HG03442 (cell line): ENCODE measurements around the gene TMEM214.

Experiments used
- ATAC-seq: cut with Tn5 transposase; IDR thresholded peaks from one replicate; pipeline ENCODE4 v1.9.1; 2021; ENCODE audit warnings: mild to moderate bottlenecking, moderate library complexity; ENCODE audit not compliant: unreplicated experiment

The TMEM214 gene, protein sequence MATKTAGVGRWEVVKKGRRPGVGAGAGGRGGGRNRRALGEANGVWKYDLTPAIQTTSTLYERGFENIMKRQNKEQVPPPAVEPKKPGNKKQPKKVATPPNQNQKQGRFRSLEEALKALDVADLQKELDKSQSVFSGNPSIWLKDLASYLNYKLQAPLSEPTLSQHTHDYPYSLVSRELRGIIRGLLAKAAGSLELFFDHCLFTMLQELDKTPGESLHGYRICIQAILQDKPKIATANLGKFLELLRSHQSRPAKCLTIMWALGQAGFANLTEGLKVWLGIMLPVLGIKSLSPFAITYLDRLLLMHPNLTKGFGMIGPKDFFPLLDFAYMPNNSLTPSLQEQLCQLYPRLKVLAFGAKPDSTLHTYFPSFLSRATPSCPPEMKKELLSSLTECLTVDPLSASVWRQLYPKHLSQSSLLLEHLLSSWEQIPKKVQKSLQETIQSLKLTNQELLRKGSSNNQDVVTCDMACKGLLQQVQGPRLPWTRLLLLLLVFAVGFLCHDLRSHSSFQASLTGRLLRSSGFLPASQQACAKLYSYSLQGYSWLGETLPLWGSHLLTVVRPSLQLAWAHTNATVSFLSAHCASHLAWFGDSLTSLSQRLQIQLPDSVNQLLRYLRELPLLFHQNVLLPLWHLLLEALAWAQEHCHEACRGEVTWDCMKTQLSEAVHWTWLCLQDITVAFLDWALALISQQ

DNA sequence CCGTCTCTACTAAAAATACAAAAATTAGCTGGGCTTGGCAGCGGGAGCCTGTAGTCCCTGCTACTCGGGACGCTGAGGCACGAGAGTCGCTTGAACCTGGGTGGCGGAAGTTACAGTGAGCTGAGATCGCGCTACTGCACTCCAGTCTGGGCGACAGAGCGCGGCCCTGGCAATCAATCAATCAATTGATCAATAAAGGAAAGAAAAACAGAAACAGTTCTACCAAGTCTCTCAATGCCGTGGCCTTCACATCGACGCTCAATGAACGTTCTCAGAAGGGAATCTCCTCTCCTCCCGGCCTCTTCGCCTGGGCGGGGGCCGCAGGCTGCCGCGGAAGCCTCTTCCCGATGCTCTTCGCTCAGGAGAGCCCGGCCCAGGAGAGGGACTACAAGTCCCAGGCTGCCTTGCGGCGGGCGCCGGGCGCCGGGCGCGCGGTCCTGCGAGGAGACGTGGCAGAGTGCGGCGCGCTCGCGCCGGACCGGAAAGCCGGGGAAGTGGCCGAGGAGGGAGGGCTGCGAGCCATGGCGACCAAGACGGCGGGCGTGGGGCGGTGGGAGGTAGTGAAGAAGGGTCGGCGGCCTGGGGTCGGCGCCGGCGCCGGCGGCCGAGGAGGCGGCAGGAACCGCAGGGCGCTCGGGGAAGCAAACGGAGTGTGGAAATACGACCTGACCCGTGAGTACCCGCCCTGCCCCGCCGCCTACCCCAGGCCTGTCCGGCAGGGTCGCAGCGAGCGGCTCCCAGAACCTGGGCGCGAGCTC, at the start of gene TMEM214:
TSS of gene TMEM214 (plus strand) at position 471 of the 758 bp plus-strand sequence. CDS start at position 522, 51 bp downstream.
- ATAC-seq, result peak; percentile 88

DNA sequence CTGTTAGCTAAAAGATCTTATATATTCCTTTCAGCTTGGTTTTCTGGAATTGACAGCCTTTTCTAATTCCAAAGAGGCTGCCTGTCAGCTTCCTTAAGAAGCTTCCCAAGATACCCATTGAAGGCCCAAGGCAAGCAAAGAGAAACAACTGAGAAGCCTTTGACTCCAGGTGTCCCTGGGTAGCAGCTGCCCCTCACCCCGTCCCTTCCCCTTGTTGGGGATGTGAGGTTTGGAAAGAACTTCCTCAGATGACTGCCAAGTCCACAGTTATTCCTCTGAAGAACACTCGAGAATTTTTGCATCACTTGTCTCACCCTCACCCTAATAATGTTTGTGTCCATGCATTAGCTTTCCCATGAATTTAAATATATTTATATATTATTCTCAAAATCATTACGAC, 49.0 kb upstream of the TMEM214 start:
- ATAC-seq, result no peak

DNA sequence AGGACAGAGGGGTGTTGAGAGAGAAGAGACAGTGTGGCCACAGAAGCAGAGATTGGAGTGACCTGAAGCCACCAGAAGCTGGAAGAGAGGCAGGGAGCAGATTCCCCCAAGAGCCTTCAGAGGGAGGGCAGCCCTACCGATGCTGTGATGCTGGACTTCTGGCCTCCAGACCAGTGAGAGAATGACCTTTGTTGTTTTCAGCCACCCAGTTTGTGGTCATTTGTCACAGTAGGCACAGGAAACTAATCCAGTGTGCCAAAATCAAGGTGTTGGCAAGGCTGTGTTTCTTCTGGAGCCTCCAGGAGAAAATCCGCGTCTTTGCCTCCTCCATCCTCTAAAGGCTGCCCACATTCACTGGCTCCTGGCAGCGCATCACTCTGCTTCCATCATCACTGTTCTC, 47.0 kb upstream of the TMEM214 start:
- no peak for ATAC-seq

DNA sequence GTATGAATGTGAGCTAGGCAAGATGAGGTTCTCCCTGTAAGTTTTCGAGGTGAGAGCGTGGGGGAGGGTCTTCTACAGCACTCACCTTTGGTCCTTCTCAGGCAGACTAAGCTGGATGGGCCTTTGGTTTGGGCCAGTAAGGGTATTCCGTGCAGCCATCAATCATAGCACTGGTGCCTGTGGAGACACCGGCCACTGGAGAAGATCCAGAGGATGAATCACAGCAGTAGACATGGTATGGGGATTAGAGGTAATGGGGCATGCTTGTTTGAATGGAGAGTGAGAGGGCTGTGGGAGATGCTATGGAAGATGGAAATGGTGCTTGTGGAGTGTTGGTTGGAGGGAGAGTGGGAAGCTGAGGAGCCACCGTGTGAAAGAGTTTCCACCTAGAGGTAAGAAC, 46.2 kb upstream of the TMEM214 start:
- ATAC-seq, result no peak

DNA sequence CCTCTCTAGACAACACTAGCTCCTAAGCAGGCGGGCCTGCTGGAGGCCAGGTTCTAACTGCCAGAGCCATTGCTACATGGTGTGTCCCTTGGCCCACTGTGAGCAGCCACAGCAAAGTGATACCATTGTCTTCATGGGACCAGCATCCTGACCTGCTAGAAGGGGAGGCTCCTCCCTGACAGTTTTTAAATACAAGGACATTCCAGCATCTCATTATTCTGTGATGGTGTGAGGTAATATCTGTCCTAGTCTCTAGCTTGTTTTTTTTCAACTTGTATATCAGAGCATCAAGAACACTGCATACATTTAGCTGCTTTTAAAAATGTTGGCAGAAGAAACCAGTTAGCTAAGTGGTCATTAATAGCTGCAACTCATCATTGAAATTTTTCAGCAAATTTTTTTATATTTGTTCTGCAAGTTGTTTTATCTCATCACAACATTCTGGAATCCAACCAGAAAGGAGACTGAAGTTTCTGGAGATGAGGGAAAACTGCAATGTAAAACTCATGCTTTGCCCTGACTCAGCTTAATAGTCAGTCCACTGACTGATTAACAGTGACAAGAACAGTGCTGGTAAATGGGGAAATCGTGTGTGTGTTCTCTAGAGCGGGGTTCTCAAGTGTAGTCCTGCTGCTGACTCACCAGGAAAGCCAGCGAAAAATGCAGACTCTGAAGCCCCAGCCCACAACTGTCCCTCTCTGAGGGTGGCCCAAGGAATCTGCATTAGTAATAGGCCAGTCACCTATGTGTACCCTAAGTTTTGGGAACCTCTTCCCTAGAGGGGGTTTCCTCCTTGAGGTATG, 44.5 kb upstream of the TMEM214 start:
- no peak for ATAC-seq

DNA sequence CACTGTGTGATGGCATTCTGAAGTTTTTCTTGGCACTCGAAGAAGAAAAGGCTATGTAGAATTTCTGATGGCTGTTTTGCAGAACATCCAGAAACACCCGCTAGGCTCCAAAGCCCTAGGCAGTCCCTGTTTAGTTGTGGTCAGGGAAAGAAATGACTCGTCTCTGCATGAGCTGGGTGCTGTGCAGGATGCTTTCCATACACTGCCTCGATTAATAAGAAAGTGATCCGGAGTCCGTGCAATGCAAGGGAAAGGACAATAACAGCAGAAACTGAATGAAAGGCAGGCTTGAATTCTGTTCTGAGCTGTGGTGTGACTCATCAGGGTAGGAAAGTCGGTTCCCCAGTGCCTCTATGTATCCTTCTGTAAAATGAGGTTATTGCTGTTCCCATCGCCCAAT, 43.6 kb upstream of the TMEM214 start:
- ATAC-seq, result no peak

DNA sequence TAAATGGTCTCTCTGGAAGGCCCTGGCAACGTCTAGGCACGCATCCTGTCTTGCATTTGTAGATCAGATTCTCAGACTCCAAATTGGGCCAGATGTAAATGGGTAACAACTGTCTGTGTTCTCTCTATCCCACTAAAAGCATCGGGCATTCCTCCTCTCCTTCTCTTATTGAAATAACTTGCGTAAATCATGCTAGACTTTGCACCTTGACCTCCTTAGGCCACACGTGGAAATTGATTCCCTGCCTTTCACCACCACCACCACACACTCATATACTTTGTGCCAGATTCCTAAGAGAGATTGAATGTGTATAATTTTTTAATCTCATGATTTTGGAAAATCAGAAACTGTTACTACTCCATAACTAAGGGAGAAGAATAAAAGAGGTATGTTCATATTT, 41.0 kb upstream of the TMEM214 start:
- no peak for ATAC-seq

DNA sequence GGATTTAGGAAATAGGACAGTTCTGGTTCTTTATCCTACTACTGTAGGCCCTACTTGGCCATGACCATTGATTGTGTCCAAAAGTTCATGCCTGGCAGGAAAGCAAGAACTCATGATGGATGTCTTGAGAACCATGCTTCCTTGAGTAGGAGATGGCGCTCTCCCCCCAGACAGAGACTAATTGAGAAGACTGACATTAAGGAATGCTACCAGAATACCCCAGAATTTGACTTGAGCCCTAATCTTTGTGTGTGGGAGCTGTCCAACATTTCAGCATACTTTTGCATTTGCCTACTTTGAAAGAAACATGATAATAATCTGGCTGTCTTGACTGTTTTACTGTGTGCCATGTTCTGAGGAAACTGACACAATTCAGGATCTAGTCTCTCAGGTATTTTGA, 39.0 kb upstream of the TMEM214 start:
- no peak for ATAC-seq

DNA sequence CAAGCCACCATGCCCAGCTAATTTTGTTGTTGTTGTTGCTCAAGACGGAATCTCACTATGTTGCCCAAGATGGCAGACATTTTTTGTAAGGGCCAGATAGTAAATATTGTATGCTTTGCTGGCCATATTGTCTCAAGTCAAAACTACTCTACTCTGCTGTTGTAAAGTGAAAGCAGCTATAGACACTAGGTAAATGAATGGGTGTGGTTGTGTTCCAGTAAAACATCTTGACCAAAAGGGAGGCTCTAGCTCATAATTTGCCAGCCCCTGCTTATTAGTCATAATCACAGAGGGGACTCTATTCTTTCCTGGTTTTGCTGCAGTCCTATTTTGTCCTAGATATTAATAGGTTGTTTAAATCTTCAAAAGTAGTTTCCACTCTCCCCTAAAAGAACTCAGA, 37.8 kb upstream of the TMEM214 start:
- ATAC-seq, result no peak

DNA sequence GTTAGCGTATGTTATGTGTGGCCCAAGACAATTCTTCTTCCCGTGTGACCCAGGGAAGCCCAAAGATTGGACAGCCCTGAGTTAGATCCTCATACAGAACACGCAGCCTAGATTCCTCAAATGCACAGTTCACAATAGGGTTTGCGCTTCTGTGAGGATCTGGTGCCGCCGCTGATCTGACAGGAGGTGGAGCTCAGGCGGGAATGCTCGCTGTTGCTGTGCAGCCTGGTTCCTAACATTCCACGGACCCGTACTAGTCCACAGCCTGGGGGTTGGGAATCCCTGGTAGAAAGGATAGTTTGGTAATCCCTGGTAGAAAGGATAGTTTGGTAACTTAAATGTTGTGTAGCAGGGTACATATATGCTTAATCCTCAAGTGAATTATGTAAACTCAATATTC, 35.4 kb upstream of the TMEM214 start:
- no peak for ATAC-seq

DNA sequence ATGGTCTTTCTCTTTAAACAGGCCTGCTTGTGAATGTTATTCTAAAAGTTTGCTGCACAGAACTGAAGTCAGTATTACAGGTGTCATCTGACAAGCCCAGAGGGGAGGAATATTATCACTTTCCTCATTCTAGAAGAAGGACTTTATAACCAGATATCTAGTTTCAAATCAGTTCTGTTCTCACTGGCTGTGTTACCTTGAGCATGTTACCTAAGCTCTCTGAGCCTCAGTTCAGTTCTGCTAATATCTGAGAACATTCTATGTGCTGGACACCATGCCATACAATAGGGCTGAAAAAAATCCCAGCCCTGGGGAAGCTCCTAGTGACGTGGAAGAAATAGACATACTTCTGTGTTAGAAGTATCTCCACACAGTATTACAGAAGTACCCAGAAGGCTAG, 34.4 kb upstream of the TMEM214 start:
- ATAC-seq, result no peak

DNA sequence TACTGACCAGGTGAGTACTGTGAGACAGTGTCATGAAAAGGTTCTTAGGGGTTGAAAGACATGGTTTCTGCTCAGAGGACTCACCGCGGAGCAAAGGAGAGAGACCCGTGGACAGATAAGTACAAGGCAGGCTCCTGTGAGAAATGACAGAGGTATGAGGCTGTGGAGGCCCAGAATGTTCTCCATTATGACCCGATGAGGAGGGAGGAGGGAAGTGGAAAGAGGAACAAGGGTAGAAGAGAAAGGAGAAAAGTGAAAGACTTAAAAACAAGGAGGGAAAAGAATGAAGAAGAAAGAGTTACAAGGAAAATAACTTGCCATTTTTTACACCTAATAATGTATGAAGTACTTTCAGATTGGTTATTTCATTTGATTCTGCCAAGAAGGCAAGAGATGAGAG, 32.5 kb upstream of the TMEM214 start:
- no peak for ATAC-seq

DNA sequence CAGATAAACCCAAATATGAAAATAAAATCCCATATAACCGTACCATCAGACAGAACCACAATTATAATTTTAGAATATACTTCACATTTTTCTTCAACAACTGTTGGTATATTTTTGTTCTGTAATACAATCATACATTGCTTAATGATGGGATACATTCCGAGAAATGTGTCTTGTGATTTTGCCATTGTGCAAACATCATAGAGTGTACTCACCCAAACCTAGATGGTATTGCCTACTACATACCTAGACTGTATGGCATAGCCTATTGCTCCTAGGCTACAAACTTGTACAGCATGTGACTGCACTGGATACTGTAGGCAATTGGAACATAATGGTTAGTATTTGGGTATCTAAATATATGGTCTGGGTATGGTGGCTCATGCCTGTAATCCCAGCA, 31.8 kb upstream of the TMEM214 start:
- no peak for ATAC-seq

DNA sequence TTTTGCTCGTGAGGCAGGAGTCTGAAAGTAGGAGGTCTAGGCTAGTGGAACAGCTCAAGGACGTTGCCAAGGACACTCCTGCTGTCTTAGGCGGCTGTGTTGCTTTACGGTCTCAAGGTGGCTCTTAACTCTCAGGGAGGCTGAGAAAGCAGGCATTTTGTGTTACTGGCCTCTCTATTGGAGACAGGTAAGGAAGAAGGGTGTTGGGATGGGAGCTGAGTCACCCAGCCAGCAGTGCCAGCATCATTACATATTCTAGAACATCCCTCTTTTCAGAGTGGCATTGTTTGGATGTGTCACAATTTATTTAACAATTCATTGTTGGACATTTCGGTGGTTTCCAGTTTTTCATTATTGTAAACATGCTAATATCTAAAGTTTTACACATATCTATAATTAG, 30.8 kb upstream of the TMEM214 start:
- no peak for ATAC-seq

DNA sequence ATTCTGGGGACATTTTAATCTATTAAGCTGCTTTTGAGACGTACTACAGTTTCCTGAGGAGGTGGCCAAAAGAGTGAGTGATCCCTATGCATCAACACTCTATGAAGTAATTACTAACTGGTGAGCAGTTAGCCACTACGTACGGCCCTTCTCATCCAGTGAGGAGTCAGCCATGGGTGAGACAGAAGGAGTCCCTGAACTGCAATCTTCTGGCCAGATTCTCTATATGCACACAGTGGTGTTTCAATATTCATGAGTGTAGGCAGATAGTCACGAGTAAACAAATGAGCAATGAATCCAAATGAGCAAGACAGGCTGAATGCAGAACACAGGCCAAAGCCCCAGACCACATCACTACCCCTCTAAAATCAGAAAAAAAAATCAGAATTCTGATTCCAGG, 29.8 kb upstream of the TMEM214 start:
- no peak for ATAC-seq

DNA sequence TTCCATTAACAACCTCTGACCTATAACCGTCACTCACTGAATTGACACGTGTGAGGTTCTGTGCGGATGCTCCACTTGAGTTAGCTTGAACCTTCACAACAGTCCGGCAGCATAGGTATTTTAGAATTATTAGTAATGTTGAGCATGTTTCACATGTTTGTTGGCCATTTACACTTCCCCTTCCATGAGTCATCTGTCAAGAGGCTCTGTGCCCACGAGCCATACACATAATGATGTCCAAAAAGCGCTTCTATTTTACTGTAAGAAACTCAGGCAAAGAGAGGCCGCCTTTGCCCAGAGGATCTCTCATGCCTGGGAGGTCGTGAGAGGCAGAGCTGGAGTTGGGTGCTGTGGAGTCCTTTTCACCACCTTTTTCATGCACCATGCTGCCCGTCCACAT, 28.9 kb upstream of the TMEM214 start:
- no peak for ATAC-seq

DNA sequence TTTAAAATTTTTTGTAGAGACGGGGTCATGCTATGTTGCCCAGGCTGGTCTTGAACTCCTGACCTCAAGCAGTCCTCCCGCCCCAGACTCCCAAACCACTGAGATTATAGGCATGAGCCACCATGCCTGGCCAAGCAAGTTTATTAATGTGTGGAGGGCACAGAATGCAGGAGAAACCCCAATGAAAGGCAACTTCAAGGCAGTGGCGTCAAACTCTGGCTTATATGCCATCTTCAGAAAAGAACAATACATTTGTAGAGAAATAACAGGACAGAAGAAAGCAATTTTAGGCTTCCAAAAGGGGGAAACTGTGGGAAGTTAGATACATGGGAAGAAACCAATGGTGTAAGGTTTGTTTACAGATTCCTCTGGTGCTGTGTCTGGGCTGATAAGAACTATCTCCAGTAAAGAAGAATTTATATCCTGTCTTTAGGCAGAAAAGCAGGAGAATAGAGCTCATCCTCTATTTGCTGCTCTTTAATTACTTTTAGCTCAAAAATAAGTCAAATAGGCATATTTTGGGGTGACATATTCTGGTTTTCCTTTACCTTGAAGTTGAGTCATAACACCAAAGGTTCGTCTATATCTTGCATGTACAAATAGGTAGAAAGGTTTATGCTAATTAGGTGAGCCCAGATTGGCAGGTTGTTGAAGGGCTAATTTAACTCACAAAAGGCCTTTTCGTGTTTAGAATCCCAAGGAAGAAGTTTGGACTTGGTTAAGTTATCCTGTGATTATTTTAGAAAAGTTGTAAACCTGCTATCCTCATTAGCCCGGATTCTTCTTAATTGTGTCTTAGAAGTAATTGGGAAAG, 26.0 kb upstream of the TMEM214 start:
- no peak for ATAC-seq

DNA sequence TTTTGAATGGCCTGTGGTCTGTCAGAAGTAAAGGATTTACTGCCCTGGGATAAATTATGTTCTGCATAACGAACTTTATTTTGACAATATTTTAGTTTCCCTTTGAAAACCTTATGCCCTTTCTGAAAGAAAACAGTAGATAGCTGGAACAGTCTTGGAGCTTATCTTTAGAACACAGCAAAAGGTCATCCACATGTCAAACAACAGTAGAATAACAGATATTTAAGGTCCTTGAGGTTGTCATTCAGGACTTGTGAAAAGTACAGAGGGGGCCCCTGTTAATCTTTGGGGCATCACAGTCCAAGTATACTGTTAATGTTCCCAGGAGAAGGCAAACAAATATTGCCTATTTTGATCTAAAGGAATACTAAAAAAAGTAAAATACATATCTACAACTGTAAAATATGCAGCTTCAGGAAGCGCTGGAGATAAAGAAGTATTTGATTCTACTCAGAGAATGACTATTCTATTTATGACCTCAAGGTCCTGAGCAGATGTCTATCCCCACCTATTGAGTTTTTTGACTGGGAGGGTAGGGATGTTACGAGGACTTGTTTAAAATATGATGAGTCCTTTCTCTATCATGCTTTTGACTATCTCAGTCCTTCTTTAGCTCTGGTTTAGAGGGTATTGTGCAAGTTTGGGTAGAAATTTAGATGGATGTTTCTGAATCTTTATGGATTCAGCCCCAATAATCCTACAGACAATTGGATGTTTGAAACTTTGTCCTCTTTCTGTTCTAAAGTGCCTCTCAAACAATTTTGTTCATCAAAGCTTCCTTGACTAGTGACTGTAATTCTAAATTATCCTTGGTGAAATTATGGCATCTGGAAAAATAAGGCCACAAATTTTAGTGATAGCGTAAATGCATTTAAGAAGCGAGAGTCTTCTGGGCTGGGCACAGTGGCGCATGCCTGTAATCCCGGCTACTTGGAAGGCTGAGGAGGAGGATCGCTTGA, 25.1 kb upstream of the TMEM214 start:
- ATAC-seq, result no peak

DNA sequence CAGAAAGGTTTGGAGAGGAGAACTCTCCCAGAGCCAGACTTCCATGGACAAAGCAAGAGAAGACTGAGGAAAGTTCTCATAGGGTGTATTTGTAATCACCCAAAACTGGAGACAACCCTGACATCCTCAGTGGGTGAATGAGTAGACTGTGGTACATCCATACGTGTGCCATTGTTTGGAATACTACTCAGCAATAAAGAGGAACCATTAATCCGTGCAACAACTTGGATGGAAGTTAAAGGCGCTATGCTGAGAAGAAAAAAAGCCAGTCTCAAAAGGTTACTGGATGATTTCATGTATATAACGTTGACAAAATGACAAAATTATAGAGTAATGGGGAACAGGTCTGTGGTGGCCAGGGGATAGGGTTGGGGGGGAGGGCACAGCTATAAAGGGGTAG, 24.1 kb upstream of the TMEM214 start:
- ATAC-seq, result no peak
